Suprapubic skin (tissue), 4 donors: ENCODE results near the gene RBM4. TPM values are rescaled to one million over a fixed set of nuclear protein-coding genes. Genes with fewer than 3 reads are reported as not detected.

Source experiments
- DNase-seq, 2 donors: peaks; one replicate each; pipeline ENCODE4 v3.0.0-alpha.2; 2019; ENCODE audit warnings: low spot score in 2 of 2
- H3K27ac ChIP-seq: fragments of 200-600 bp; sonication (generic); one replicate; pipeline ENCODE4 v1.5.1; 2019
- H3K27me3 ChIP-seq: fragments of 200-600 bp; sonication (generic); one replicate; pipeline ENCODE4 v1.5.1; 2019
- H3K36me3 ChIP-seq: fragments of 200-600 bp; sonication (generic); one replicate; pipeline ENCODE4 v1.5.1; 2019
- H3K4me1 ChIP-seq: fragments of 200-600 bp; sonication (generic); one replicate; pipeline ENCODE4 v1.5.1; 2019
- H3K4me3 ChIP-seq: fragments of 200-600 bp; sonication (generic); one replicate; pipeline ENCODE4 v1.5.1; 2019; ENCODE audit warnings: mild to moderate bottlenecking
- H3K9me3 ChIP-seq: fragments of 200-600 bp; sonication (generic); one replicate; pipeline ENCODE4 v1.5.1; 2019
- CTCF ChIP-seq, 2 donors: fragments of 200-600 bp in 1 of 2; fragments of 450-650 bp in 1 of 2; sonication (generic) in 1 of 2; IDR thresholded peaks; one replicate each; pipeline ENCODE4 v1.5.1; 2016 to 2019; ENCODE audit warnings: antibody characterized with exemption in 2 of 2, mild to moderate bottlenecking in 1 of 2, moderate library complexity in 1 of 2
- EP300 ChIP-seq: sonication (generic); formaldehyde crosslinking; IDR thresholded peaks from one replicate; pipeline ENCODE4 v1.6.1; 2017; ENCODE audit warnings: antibody characterized with exemption
- POLR2A ChIP-seq, 2 donors: fragments of 450-650 bp; IDR thresholded peaks; one replicate each; pipeline ENCODE4 v1.6.1; 2017; ENCODE audit warnings: antibody characterized with exemption in 2 of 2, mild to moderate bottlenecking in 2 of 2, moderate library complexity in 2 of 2
- POLR2AphosphoS5 ChIP-seq, 3 donors: sonication (generic); formaldehyde crosslinking; IDR thresholded peaks; one replicate each; pipeline ENCODE4 v1.6.1; 2017; ENCODE audit warnings: antibody characterized with exemption in 3 of 3
- WGBS: methylation state at CpG from one replicate; pipeline ENCODE4 v1.1.5; 2018; 5-methylcytosine and 5-hydroxymethylcytosine counted together
- total RNA-seq, 4 donors: library from RNA; depleted of rRNA; stranded (reverse); fragments of >200 nt; gene quantifications; one replicate each; pipeline ENCODE4 v1.1.0, GENCODE V29; 2016

RBM4 gene
- total RNA-seq, 4 donors from 2014 or later = 82.5 to 100.0 (median 91.4) TPM

GRCh38 chr11:66628061-66628603 is 10.4 kb upstream of the RBM4 start:
- H3K27ac ChIP-seq = no peak overlapping the region
- H3K27me3 ChIP-seq = no peaks in the 10 kb centered on the region
- WGBS = 90% methylated on average over 7 of the region's 7 CpGs
- H3K4me3 ChIP-seq = no peak overlapping the region
- no peak for DNase-seq
- H3K36me3 ChIP-seq = peaks cover 70% of the 10 kb centered on the region
- H3K4me1 ChIP-seq = peaks cover 3% of the 10 kb centered on the region
- no peaks in the 10 kb centered on the region for H3K9me3 ChIP-seq
- no peak for TF ChIP-seq POLR2AphosphoS5 (IDR thresholded peaks at IDR 0.05)

DNA sequence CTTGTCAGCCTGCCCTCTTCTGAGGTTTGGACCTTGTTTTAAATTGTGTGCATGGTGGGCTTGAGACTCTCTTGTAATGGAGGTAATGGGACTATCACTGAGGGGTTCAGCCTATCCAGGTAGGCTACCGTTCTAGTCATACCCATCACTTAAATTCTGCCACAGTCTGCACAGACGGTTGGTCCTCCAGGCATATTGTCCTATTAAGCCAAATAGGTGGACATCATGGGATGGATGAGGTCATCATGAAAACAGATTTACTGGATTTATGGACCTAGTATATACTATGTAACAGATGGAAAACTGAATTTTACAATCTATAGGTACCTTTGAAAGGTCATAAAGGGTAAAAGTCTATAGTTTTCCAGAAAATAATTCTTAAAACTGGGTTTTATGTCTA is 9.1 kb upstream of the RBM4 start:
- Histone ChIP-seq H3K27ac (no peak overlapping the region), H3K36me3 (peaks cover 61% of the 10 kb centered on the region), H3K27me3 (no peaks in the 10 kb centered on the region), H3K9me3 (no peaks in the 10 kb centered on the region), H3K4me1 (no peaks in the 10 kb centered on the region), H3K4me3 (no peak overlapping the region)
- 91% methylated on average over 2 of the region's 2 CpGs for WGBS
- TF ChIP-seq POLR2A (IDR thresholded peaks at IDR 0.05) (no peak), POLR2AphosphoS5 (IDR thresholded peaks at IDR 0.05) (no peak), CTCF (IDR thresholded peaks at IDR 0.05) (no peak), EP300 (no peak)
- DNase-seq = no peak

GRCh38 chr11:66631883-66632282 is 6.6 kb upstream of the RBM4 start:
- Histone ChIP-seq H3K27me3 (no peaks in the 10 kb centered on the region), H3K4me3 (no peak overlapping the region), H3K4me1 (peaks cover 11% of the 10 kb centered on the region), H3K9me3 (no peaks in the 10 kb centered on the region), H3K36me3 (peaks cover 36% of the 10 kb centered on the region), H3K27ac (no peak overlapping the region)
- TF ChIP-seq CTCF (IDR thresholded peaks at IDR 0.05) = no peak
- no peak for TF ChIP-seq POLR2A (IDR thresholded peaks at IDR 0.05)
- no peak for DNase-seq
- WGBS = 94% methylated on average over 6 of the region's 6 CpGs

DNA sequence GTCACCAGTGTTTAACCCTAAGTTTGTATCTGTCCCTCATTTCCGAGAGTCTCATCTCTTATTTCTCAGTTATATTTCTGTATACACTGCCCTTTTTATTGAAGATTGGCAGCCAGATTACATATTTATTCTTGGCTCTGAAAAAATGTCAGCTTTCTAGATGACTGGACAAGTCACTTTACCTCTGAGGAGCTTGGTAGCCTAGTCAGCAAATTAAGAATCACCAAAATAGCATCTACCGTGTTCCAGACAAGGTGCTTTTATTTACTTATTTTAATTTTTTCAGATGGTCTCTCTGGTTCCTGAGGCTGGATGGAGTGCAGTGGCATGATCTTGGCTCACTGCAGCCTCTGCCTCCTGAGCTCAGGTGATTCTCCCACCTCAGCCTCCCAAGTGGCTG is 5.6 kb upstream of the RBM4 start:
- Histone ChIP-seq H3K9me3 (no peaks in the 10 kb centered on the region), H3K27me3 (no peaks in the 10 kb centered on the region), H3K27ac (no peak overlapping the region), H3K36me3 (peaks cover 25% of the 10 kb centered on the region), H3K4me1 (peaks cover 22% of the 10 kb centered on the region), H3K4me3 (no peak overlapping the region)
- TF ChIP-seq POLR2AphosphoS5 (IDR thresholded peaks at IDR 0.05) = no peak
- TF ChIP-seq EP300 = no peak
- no peak for TF ChIP-seq CTCF (IDR thresholded peaks at IDR 0.05)
- TF ChIP-seq POLR2A (IDR thresholded peaks at IDR 0.05) = no peak
- WGBS = 80% methylated on average over 2 of the region's 2 CpGs
- DNase-seq = no peak

DNA sequence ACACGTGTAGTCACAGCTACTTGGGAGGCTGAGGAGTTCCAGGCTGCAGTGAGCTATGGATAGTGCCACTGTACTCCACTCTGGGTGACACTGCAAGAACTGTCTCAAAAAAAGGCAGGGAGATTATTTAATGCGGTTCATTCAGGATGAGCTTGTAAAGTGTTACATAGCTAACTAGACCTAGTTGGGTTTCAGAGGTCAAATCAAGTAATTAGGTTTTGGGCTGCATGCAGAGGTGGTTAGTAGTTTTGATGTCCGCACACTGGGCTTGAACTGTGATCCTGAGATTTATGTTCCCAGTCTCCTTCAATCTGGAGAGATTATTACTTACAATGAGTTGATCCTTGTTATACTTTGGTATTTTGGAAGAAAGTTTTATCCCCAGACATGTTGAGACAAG is 2.1 kb upstream of the RBM4 start:
- no peak overlapping the region for H3K4me3 ChIP-seq
- peaks cover 45% of the 10 kb centered on the region for H3K4me1 ChIP-seq
- WGBS = 74% methylated on average over 3 of the region's 3 CpGs
- no peak for DNase-seq
- no peak overlapping the region for H3K27ac ChIP-seq
- no peaks in the 10 kb centered on the region for H3K27me3 ChIP-seq
- H3K36me3 ChIP-seq = peaks cover 19% of the 10 kb centered on the region
- no peaks in the 10 kb centered on the region for H3K9me3 ChIP-seq
- TF ChIP-seq EP300 (no peak), CTCF (IDR thresholded peaks at IDR 0.05) (no peak), POLR2AphosphoS5 (IDR thresholded peaks at IDR 0.05) (no peak), POLR2A (IDR thresholded peaks at IDR 0.05) (no peak)

DNA sequence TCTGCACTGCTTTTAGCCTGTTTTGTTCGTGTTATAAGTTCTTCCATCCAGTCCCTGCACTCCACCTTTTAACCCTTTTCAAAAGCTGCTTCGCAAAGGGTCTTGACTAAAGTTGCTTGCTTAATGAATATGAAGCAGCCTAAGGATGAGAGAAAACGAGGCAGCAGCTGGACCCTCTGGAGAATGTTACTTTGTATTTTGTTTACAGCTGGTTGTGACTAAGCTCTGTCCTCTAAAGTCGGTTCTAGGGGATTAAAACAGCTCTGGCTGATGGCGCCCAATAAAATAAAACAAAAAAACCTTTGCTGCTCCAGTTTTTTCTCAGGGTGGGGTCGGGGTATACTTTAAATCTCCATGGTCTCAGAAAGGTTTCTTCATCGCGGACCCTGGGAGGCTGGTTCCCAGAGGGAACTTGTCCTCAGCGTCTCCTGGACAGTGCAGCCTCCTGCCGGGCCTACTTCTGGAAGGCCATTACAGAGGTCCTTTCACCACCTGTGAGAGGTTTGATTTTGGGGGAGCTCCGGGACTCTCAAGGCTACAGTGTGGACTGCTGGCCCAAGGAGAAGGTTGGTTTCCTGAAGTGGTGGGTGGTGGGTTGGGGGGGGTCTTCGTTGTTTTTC is 836 bp upstream of the RBM4 start:
- H3K4me1 ChIP-seq = peaks cover 58% of the 10 kb centered on the region
- no peaks in the 10 kb centered on the region for H3K9me3 ChIP-seq
- no peak for DNase-seq
- TF ChIP-seq CTCF (IDR thresholded peaks at IDR 0.05) (no peak), POLR2AphosphoS5 (IDR thresholded peaks at IDR 0.05) (no peak), EP300 (no peak), POLR2A (IDR thresholded peaks at IDR 0.05) (no peak)
- 42% methylated on average over 11 of the region's 12 CpGs for WGBS
- peaks cover 25% of the 10 kb centered on the region for H3K36me3 ChIP-seq
- H3K27me3 ChIP-seq = no peaks in the 10 kb centered on the region
- peak overlapping the region; percentile 78 for H3K27ac ChIP-seq
- peak overlapping the region; percentile 62 for H3K4me3 ChIP-seq
